Upper lobe of left lung (tissue), 4 donors: Measurements from ENCODE around the gene ZNF547.

Experiments
- CTCF ChIP-seq, 6 experiments: fragments of 450-650 bp in 4 of 6; fragments of 200-600 bp in 2 of 6; sonication (generic) in 2 of 6; IDR thresholded peaks; one replicate each; pipeline ENCODE4 v1.5.1; 2016 to 2019; ENCODE audit warnings: antibody characterized with exemption in 6 of 6
- EP300 ChIP-seq, 4 donors: sonication (generic); formaldehyde crosslinking; IDR thresholded peaks; one replicate each; pipeline ENCODE4 v1.5.1; 2017; ENCODE audit warnings: antibody characterized with exemption in 4 of 4, control low read depth in 2 of 4
- POLR2A ChIP-seq, 4 donors: fragments of 450-650 bp; IDR thresholded peaks; one replicate each; pipeline ENCODE4 v1.5.1; 2016 to 2017; ENCODE audit warnings: antibody characterized with exemption in 4 of 4, mild to moderate bottlenecking in 2 of 4
- POLR2AphosphoS5 ChIP-seq, 2 donors: sonication (generic); formaldehyde crosslinking; IDR thresholded peaks; one replicate each; pipeline ENCODE4 v1.5.1; 2017; ENCODE audit warnings: antibody characterized with exemption in 2 of 2

DNA sequence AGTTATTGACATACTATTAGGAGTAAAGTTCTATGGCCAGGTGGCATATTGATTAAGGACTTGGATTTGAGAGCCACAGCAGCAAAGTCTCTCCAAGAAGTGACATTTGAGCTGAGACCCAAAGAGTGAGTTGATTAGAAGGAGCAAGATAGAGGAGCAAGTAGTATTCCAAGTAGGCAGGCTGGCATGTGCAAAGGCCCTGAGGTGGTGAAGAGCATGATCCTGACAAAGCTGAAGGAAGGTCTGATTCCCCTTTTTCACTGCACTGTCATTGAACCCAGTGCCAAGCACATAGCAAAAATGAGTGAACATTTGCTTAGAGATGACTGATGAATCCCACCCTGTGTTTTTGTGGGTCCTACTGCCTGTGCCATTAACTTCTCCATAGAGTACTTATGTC lies 38.4 kb upstream of the ZNF547 start:
- TF ChIP-seq CTCF (IDR thresholded peaks at IDR 0.05): no peak
- TF ChIP-seq POLR2A (IDR thresholded peaks at IDR 0.05): no peak
- no peak for TF ChIP-seq POLR2AphosphoS5 (IDR thresholded peaks at IDR 0.05)
- TF ChIP-seq EP300 (IDR thresholded peaks at IDR 0.05): no peak
